ENCODE data around the gene SH3BP2. TPM values are rescaled to one million over a fixed set of nuclear protein-coding genes. Genes with fewer than 3 reads are reported as not detected.
A peak's percentile ranks its signal among the peaks of the same experiment; 100 is the strongest.

The SH3BP2 gene
- polyA plus RNA-seq, 2 donors = 14.3 to 45.1 TPM

- H3K9me3 ChIP-seq (ENCODE audit: control insufficient read depth in 2 of 2, insufficient read depth in 1 of 2, low read depth in 1 of 2, low read length in 1 of 2) = no peaks in the 10 kb centered on the region
- H3K4me1 ChIP-seq (ENCODE audit: control insufficient read depth in 2 of 2, insufficient read depth in 2 of 2, low read length in 1 of 2) = peaks cover 7 to 37% of the 10 kb centered on the region in 2 donors
- H3K27ac ChIP-seq (ENCODE audit: low read depth in 2 of 2, low read length in 1 of 2) = peak overlapping the region in 1 of 2 donors; percentile 16
- WGBS, 2 donors = 69 to 72% methylated on average over 19 of the region's 19 CpGs
- H3K27me3 ChIP-seq (ENCODE audit: control insufficient read depth in 1 of 2, insufficient read depth in 2 of 2, low read length in 2 of 2) = no peaks in the 10 kb centered on the region
- H3K36me3 ChIP-seq (ENCODE audit: control insufficient read depth in 2 of 2, insufficient read depth in 2 of 2, low read length in 1 of 2) = no peaks in the 10 kb centered on the region
- no peak overlapping the region for H3K4me3 ChIP-seq (ENCODE audit: low read depth in 1 of 2, low read length in 2 of 2)
These were observed 2.0 kb upstream of the SH3BP2 start for GRCh38 chr4:2790583-2791517.

GRCh38 chr4:2791518-2792395, 1.1 kb upstream of the SH3BP2 start:
- Histone ChIP-seq H3K9me3 (ENCODE audit: control insufficient read depth in 2 of 2, insufficient read depth in 1 of 2, low read depth in 1 of 2, low read length in 1 of 2) (no peaks in the 10 kb centered on the region), H3K27me3 (ENCODE audit: control insufficient read depth in 1 of 2, insufficient read depth in 2 of 2, low read length in 2 of 2) (no peaks in the 10 kb centered on the region), H3K27ac (ENCODE audit: low read depth in 2 of 2, low read length in 1 of 2) (peak overlapping the region in 1 of 2 donors; percentile 16), H3K36me3 (ENCODE audit: control insufficient read depth in 2 of 2, insufficient read depth in 2 of 2, low read length in 1 of 2) (peaks cover 0 to 2% of the 10 kb centered on the region in 2 donors), H3K4me3 (ENCODE audit: low read depth in 1 of 2, low read length in 2 of 2) (no peak overlapping the region), H3K4me1 (ENCODE audit: control insufficient read depth in 2 of 2, insufficient read depth in 2 of 2, low read length in 1 of 2) (peaks cover 12 to 43% of the 10 kb centered on the region in 2 donors)
- whole genome bisulfite sequencing, 2 donors = 94% methylated on average over 10 of the region's 10 CpGs

GRCh38 chr4:2792396-2792710, 532 bp upstream of the SH3BP2 start:
- H3K4me3 ChIP-seq (ENCODE audit: low read depth in 1 of 2, low read length in 2 of 2) = no peak overlapping the region
- 75 to 80% methylated on average over 7 to 8 of the region's 8 CpGs for WGBS, 2 donors
- peaks cover 0 to 2% of the 10 kb centered on the region in 2 donors for H3K36me3 ChIP-seq (ENCODE audit: control insufficient read depth in 2 of 2, insufficient read depth in 2 of 2, low read length in 1 of 2)
- no peaks in the 10 kb centered on the region for H3K27me3 ChIP-seq (ENCODE audit: control insufficient read depth in 1 of 2, insufficient read depth in 2 of 2, low read length in 2 of 2)
- H3K4me1 ChIP-seq (ENCODE audit: control insufficient read depth in 2 of 2, insufficient read depth in 2 of 2, low read length in 1 of 2) = peaks cover 16 to 49% of the 10 kb centered on the region in 2 donors
- peak overlapping the region in 1 of 2 donors; percentile 16 for H3K27ac ChIP-seq (ENCODE audit: low read depth in 2 of 2, low read length in 1 of 2)
- H3K9me3 ChIP-seq (ENCODE audit: control insufficient read depth in 2 of 2, insufficient read depth in 1 of 2, low read depth in 1 of 2, low read length in 1 of 2) = no peaks in the 10 kb centered on the region

- H3K27me3 ChIP-seq (ENCODE audit: control insufficient read depth in 1 of 2, insufficient read depth in 2 of 2, low read length in 2 of 2) = no peaks in the 10 kb centered on the region
- H3K9me3 ChIP-seq (ENCODE audit: control insufficient read depth in 2 of 2, insufficient read depth in 1 of 2, low read depth in 1 of 2, low read length in 1 of 2) = no peaks in the 10 kb centered on the region
- peaks cover 20 to 57% of the 10 kb centered on the region in 2 donors for H3K4me1 ChIP-seq (ENCODE audit: control insufficient read depth in 2 of 2, insufficient read depth in 2 of 2, low read length in 1 of 2)
- 12 to 15% methylated on average over 33 to 34 of the region's 34 CpGs for WGBS, 2 donors
- H3K4me3 ChIP-seq (ENCODE audit: low read depth in 1 of 2, low read length in 2 of 2) = peak overlapping the region; percentile 62 to 76
- H3K36me3 ChIP-seq (ENCODE audit: control insufficient read depth in 2 of 2, insufficient read depth in 2 of 2, low read length in 1 of 2) = peaks cover 0 to 2% of the 10 kb centered on the region in 2 donors
- H3K27ac ChIP-seq (ENCODE audit: low read depth in 2 of 2, low read length in 1 of 2) = peak overlapping the region; percentile 70 to 93
These were observed 951 bp downstream of the SH3BP2 start for GRCh38 chr4:2793586-2794485.

- no peaks in the 10 kb centered on the region for H3K27me3 ChIP-seq (ENCODE audit: control insufficient read depth in 1 of 2, insufficient read depth in 2 of 2, low read length in 2 of 2)
- peaks cover 0 to 2% of the 10 kb centered on the region in 2 donors for H3K36me3 ChIP-seq (ENCODE audit: control insufficient read depth in 2 of 2, insufficient read depth in 2 of 2, low read length in 1 of 2)
- H3K27ac ChIP-seq (ENCODE audit: low read depth in 2 of 2, low read length in 1 of 2) = peak overlapping the region; percentile 51 to 93
- no peaks in the 10 kb centered on the region for H3K9me3 ChIP-seq (ENCODE audit: control insufficient read depth in 2 of 2, insufficient read depth in 1 of 2, low read depth in 1 of 2, low read length in 1 of 2)
- H3K4me1 ChIP-seq (ENCODE audit: control insufficient read depth in 2 of 2, insufficient read depth in 2 of 2, low read length in 1 of 2) = peaks cover 27 to 65% of the 10 kb centered on the region in 2 donors
- 42 to 43% methylated on average over 11 of the region's 11 CpGs for WGBS, 2 donors
- H3K4me3 ChIP-seq (ENCODE audit: low read depth in 1 of 2, low read length in 2 of 2) = peak overlapping the region; percentile 62 to 76
These were observed 1.8 kb downstream of the SH3BP2 start for GRCh38 chr4:2794486-2795299.

GRCh38 chr4:2795300-2795892, 2.5 kb downstream of the SH3BP2 start:
- H3K4me1 ChIP-seq (ENCODE audit: control insufficient read depth in 2 of 2, insufficient read depth in 2 of 2, low read length in 1 of 2) = peaks cover 29 to 72% of the 10 kb centered on the region in 2 donors
- H3K4me3 ChIP-seq (ENCODE audit: low read depth in 1 of 2, low read length in 2 of 2) = peak overlapping the region; percentile 21 to 24
- 57 to 74% methylated on average over 17 of the region's 17 CpGs for WGBS, 2 donors
- H3K27ac ChIP-seq (ENCODE audit: low read depth in 2 of 2, low read length in 1 of 2) = peak overlapping the region; percentile 90 to 93
- no peaks in the 10 kb centered on the region for H3K9me3 ChIP-seq (ENCODE audit: control insufficient read depth in 2 of 2, insufficient read depth in 1 of 2, low read depth in 1 of 2, low read length in 1 of 2)
- H3K36me3 ChIP-seq (ENCODE audit: control insufficient read depth in 2 of 2, insufficient read depth in 2 of 2, low read length in 1 of 2) = peaks cover 0 to 2% of the 10 kb centered on the region in 2 donors
- no peaks in the 10 kb centered on the region for H3K27me3 ChIP-seq (ENCODE audit: control insufficient read depth in 1 of 2, insufficient read depth in 2 of 2, low read length in 2 of 2)

GRCh38 chr4:2795893-2796848, 3.3 kb downstream of the SH3BP2 start:
- H3K4me3 ChIP-seq (ENCODE audit: low read depth in 1 of 2, low read length in 2 of 2) = peak overlapping the region in 1 of 2 donors; percentile 7
- H3K4me1 ChIP-seq (ENCODE audit: control insufficient read depth in 2 of 2, insufficient read depth in 2 of 2, low read length in 1 of 2) = peaks cover 35 to 79% of the 10 kb centered on the region in 2 donors
- H3K27me3 ChIP-seq (ENCODE audit: control insufficient read depth in 1 of 2, insufficient read depth in 2 of 2, low read length in 2 of 2) = no peaks in the 10 kb centered on the region
- H3K36me3 ChIP-seq (ENCODE audit: control insufficient read depth in 2 of 2, insufficient read depth in 2 of 2, low read length in 1 of 2) = peaks cover 0 to 2% of the 10 kb centered on the region in 2 donors
- H3K27ac ChIP-seq (ENCODE audit: low read depth in 2 of 2, low read length in 1 of 2) = peak overlapping the region; percentile 90 to 93
- no peaks in the 10 kb centered on the region for H3K9me3 ChIP-seq (ENCODE audit: control insufficient read depth in 2 of 2, insufficient read depth in 1 of 2, low read depth in 1 of 2, low read length in 1 of 2)
- WGBS, 2 donors = 35 to 52% methylated on average over 27 of the region's 27 CpGs

All from esophagus (tissue), 2 donors.